ENCODE measurements around the gene OR4D5. TPM values are rescaled to one million over a fixed set of nuclear protein-coding genes. Genes with fewer than 3 reads are reported as not detected.

The OR4D5 gene
- polyA plus RNA-seq, 3 donors, result not detected

Other genes starting within 250 kb of the OR4D5 start
- 1 to 10 TPM; 3.5 to 7.3 (median 5.0) TPM for gene ZNF202, start 198.0 kb upstream of the OR4D5 start, polyA plus RNA-seq
- gene OR6X1, start 185.1 kb upstream of the OR4D5 start, polyA plus RNA-seq, result not detected
- not detected for gene OR6M1, start 133.3 kb upstream of the OR4D5 start, polyA plus RNA-seq
- not detected for gene TMEM225, start 53.9 kb upstream of the OR4D5 start, polyA plus RNA-seq
- gene OR8D4, start 37.5 kb upstream of the OR4D5 start, polyA plus RNA-seq, result not detected
- not detected for gene OR6T1, start 4.2 kb downstream of the OR4D5 start, polyA plus RNA-seq
- gene OR10S1, start 38.2 kb downstream of the OR4D5 start, polyA plus RNA-seq, result not detected
- not detected for gene OR10G6, start 55.5 kb downstream of the OR4D5 start, polyA plus RNA-seq
- under 1 TPM in 1 of 3 donors, not detected in 2; 0.13 TPM for gene OR10G4, start 73.4 kb downstream of the OR4D5 start, polyA plus RNA-seq
- not detected for gene OR10G9, start 83.4 kb downstream of the OR4D5 start, polyA plus RNA-seq
- not detected for gene OR10G8, start 87.2 kb downstream of the OR4D5 start, polyA plus RNA-seq
- not detected for gene OR10G7, start 101.7 kb downstream of the OR4D5 start, polyA plus RNA-seq
- 10 to 100 TPM in 2 of 3 donors, 1 to 10 TPM in 1; 9.2 to 15.0 (median 10.7) TPM for gene VWA5A, start 175.8 kb downstream of the OR4D5 start, polyA plus RNA-seq
- not detected for gene OR10D3, start 243.7 kb downstream of the OR4D5 start, polyA plus RNA-seq

Measured in adipose tissue (tissue), 3 donors.